PC-3 (cell line): ENCODE results near the gene AQP9. TPM values are rescaled to one million over a fixed set of nuclear protein-coding genes. Genes with fewer than 3 reads are reported as not detected.

Source experiments
- ATAC-seq: fragments of 200-7000 bp; cut with Tn5 transposase; 2 replicates; pipeline ENCODE4 v1.9.1; 2020; ENCODE audit warnings: mild to moderate bottlenecking, moderate library complexity
- BruUV-seq: library from RNA; stranded (reverse); fragments of 400-500 nt; replicated peaks from 2 replicates; lab custom pipeline; 2021; lab: Mats Ljungman, UMichigan
- CTCF ChIA-PET: fragments of 300-600 bp; sonication (Branson Sonifier 250); formaldehyde crosslinking; loops from one replicate; lab custom pipeline; 2022; ENCODE audit warnings: antibody characterized with exemption; lab: Charles Lee
- POLR2A ChIA-PET: fragments of 300-600 bp; sonication (Branson Sonifier 250); formaldehyde crosslinking; loops from one replicate; lab custom pipeline; 2022; ENCODE audit warnings: antibody characterized with exemption; ENCODE audit not compliant: unreplicated experiment; lab: Charles Lee
- DNase-seq: peaks from one replicate; pipeline ENCODE4 v3.0.0-alpha.2; 2015
- H2AFZ ChIP-seq: fragments of 300-600 bp; sonication (generic); 2 replicates; pipeline ENCODE4 v1.6.0; 2016; ENCODE audit warnings: antibody characterized with exemption, low read length
- H3F3A ChIP-seq: fragments of 300-600 bp; sonication (generic); one replicate; pipeline ENCODE4 v1.6.0; 2017; ENCODE audit warnings: antibody characterized with exemption, low read length, control low read depth, mild to moderate bottlenecking; ENCODE audit not compliant: unreplicated experiment
- H3K27ac ChIP-seq: fragments of 300-600 bp; sonication (generic); 2 replicates; pipeline ENCODE4 v1.5.1; 2016; ENCODE audit warnings: mild to moderate bottlenecking, low read length
- H3K27me3 ChIP-seq: fragments of 300-600 bp; sonication (generic); 2 replicates; pipeline ENCODE4 v1.6.1; 2016; ENCODE audit warnings: low read length, mixed read lengths
- H3K36me3 ChIP-seq: fragments of 300-600 bp; sonication (generic); 2 replicates; pipeline ENCODE4 v1.6.1; 2016; ENCODE audit warnings: low read depth, mixed run types, low read length, mixed read lengths
- H3K4me1 ChIP-seq: fragments of 300-600 bp; sonication (generic); 2 replicates; pipeline ENCODE4 v1.5.1; 2016; ENCODE audit warnings: low read length; ENCODE audit not compliant: insufficient read depth
- H3K4me2 ChIP-seq: fragments of 300-600 bp; sonication (generic); 2 replicates; pipeline ENCODE4 v1.6.0; 2016; ENCODE audit warnings: low read length
- H3K4me3 ChIP-seq: fragments of 300-600 bp; sonication (generic); 2 replicates; pipeline ENCODE4 v1.5.1; 2016; ENCODE audit warnings: mild to moderate bottlenecking, low read length, mixed read lengths
- H3K79me2 ChIP-seq: fragments of 300-600 bp; sonication (generic); 2 replicates; pipeline ENCODE4 v1.6.1; 2017; ENCODE audit warnings: low read length, mixed read lengths
- H3K9ac ChIP-seq: fragments of 300-600 bp; sonication (generic); 2 replicates; pipeline ENCODE4 v1.6.0; 2016; ENCODE audit warnings: mild to moderate bottlenecking, low read length
- H3K9me2 ChIP-seq: fragments of 300-600 bp; sonication (generic); replicated peaks from 2 replicates; pipeline ENCODE4 v1.6.1; 2016; ENCODE audit warnings: mixed run types, low read length, mixed read lengths
- H3K9me3 ChIP-seq: fragments of 300-600 bp; sonication (generic); 2 replicates; pipeline ENCODE4 v1.6.1; 2016; ENCODE audit warnings: low read length, mixed read lengths
- H4K20me1 ChIP-seq: fragments of 300-600 bp; sonication (generic); 2 replicates; pipeline ENCODE4 v1.6.1; 2016; ENCODE audit warnings: low read length, mixed read lengths
- CTCF ChIP-seq: fragments of 300-600 bp; sonication (generic); conservative IDR thresholded peaks from 2 replicates; pipeline ENCODE4 v1.5.1; 2017; ENCODE audit warnings: antibody characterized with exemption, low read depth, mild to moderate bottlenecking, low read length
- EZH2 ChIP-seq: fragments of 300-600 bp; sonication (generic); IDR thresholded peaks from one replicate; pipeline ENCODE4 v1.6.1; 2017; ENCODE audit warnings: antibody characterized with exemption, mild to moderate bottlenecking, low read length; ENCODE audit not compliant: unreplicated experiment
- EZH2phosphoT487 ChIP-seq: fragments of 300-600 bp; sonication (generic); IDR thresholded peaks from 2 replicates; pipeline ENCODE4 v1.6.1; 2018; ENCODE audit warnings: mild to moderate bottlenecking, antibody characterized with exemption, low read length, borderline replicate concordance
- intact Hi-C: fragments of 100-400 bp; cut with micrococcal nuclease; formaldehyde crosslinking; loops from 2 replicates; pipeline ENCODE4 v1.9.0; 2023
- total RNA-seq: library from RNA; depleted of rRNA; stranded (reverse); fragments of >200 nt; gene quantifications from 2 replicates; pipeline ENCODE4 v1.2.3, GENCODE V29; 2014

The AQP9 gene
- total RNA-seq, 1 experiment from 2014 or later: not detected

- Histone ChIP-seq H3K79me2 (no peaks in the 10 kb centered on the region), H3K4me1 (no peaks in the 10 kb centered on the region), H3K4me2 (no peak overlapping the region), H2AFZ (no peak overlapping the region), H3K9ac (no peak overlapping the region), H3K27ac (no peak overlapping the region), H3K36me3 (no peaks in the 10 kb centered on the region), H3K4me3 (no peak overlapping the region), H4K20me1 (no peaks in the 10 kb centered on the region), H3F3A (no peaks in the 10 kb centered on the region), H3K9me3 (no peaks in the 10 kb centered on the region), H3K9me2 (no peaks in the 10 kb centered on the region), H3K27me3 (no peaks in the 10 kb centered on the region)
- POLR2A ChIA-PET: no interaction called here
- ATAC-seq (no peak), DNase-seq (no peak)
- TF ChIP-seq EZH2phosphoT487 (no peak), EZH2 (no peak), CTCF (no peak)
- intact Hi-C loops: no loop called here
- BruUV-seq: no TSS peak
- CTCF ChIA-PET: no interaction called here
Observed at GRCh38 chr15:58171476-58172061, 33.4 kb downstream of the AQP9 start.

GRCh38 chr15:58174709-58175108 is 36.5 kb downstream of the AQP9 start:
- H3K36me3 ChIP-seq: no peaks in the 10 kb centered on the region
- H3K27ac ChIP-seq: no peak overlapping the region
- intact Hi-C loops: no loop called here
- peaks cover 9% of the 10 kb centered on the region for H3K4me1 ChIP-seq
- no peaks in the 10 kb centered on the region for H3K79me2 ChIP-seq
- ChIA-PET CTCF (no interaction called here), POLR2A (no interaction called here)
- no peak overlapping the region for H3K4me2 ChIP-seq
- no peaks in the 10 kb centered on the region for H4K20me1 ChIP-seq
- H3F3A ChIP-seq: no peaks in the 10 kb centered on the region
- TF ChIP-seq EZH2: no peak
- no peak for TF ChIP-seq EZH2phosphoT487
- TF ChIP-seq CTCF: no peak
- no peaks in the 10 kb centered on the region for H3K9me3 ChIP-seq
- no peak overlapping the region for H2AFZ ChIP-seq
- no TSS peak for BruUV-seq
- no peak overlapping the region for H3K9ac ChIP-seq
- H3K4me3 ChIP-seq: no peak overlapping the region
- H3K9me2 ChIP-seq: no peaks in the 10 kb centered on the region
- H3K27me3 ChIP-seq: no peaks in the 10 kb centered on the region
- DNase-seq (no peak), ATAC-seq (no peak)

- Histone ChIP-seq H3K9me3 (no peaks in the 10 kb centered on the region), H4K20me1 (no peaks in the 10 kb centered on the region), H3K4me3 (no peak overlapping the region), H3K27me3 (no peaks in the 10 kb centered on the region), H3K4me2 (no peak overlapping the region), H3K36me3 (no peaks in the 10 kb centered on the region), H3K9me2 (no peaks in the 10 kb centered on the region), H3K79me2 (no peaks in the 10 kb centered on the region), H3K4me1 (peaks cover 18% of the 10 kb centered on the region), H2AFZ (no peak overlapping the region), H3K27ac (no peak overlapping the region), H3K9ac (no peak overlapping the region), H3F3A (no peaks in the 10 kb centered on the region)
- ChIA-PET POLR2A (no interaction called here), CTCF (interaction anchor here (0.5 kb wide), 1 partner anchor 99 kb away, joined by 4 read pairs; no protein-coding TSS in a partner anchor)
- ATAC-seq: no peak
- BruUV-seq: no TSS peak
- DNase-seq: no peak
- intact Hi-C loops: no loop called here
- TF ChIP-seq CTCF (no peak), EZH2 (no peak), EZH2phosphoT487 (no peak)
Observed at GRCh38 chr15:58175955-58176354, 37.8 kb downstream of the AQP9 start.
